Measurements from ENCODE around the gene CDH4. TPM values are rescaled to one million over a fixed set of nuclear protein-coding genes. Genes with fewer than 3 reads are reported as not detected.

Gene CDH4
- total RNA-seq, 1 experiment from 2014 or later, result 25.0 TPM

DNA sequence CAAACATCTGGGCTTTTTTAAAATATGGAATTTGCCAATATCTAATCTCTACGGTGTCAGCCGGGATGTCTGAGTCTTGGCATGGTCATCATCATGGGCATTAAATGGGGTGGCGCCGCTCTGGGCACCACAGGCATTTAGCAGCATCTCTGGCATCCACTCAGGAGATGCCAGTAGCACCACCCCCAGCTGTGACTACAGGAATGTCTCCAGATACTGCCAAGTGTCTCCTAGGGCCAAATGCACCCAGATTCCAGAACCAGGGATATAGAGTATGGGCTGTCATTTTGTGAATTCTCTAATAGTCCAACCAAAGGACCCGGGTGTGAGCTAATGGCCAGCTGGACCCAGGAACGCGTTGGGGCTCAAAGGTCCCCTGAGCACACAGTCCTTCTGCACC lies 452.6 kb downstream of the CDH4 start:
- no peaks in the 10 kb centered on the region for H3K9me3 Mint-ChIP-seq (ENCODE audit: unreplicated experiment)
- ChIA-PET POLR2A (interaction anchor here (1.4 kb wide), 1 partner anchor 17 kb away, joined by 3 read pairs; no protein-coding TSS in a partner anchor), CTCF (interaction anchor here (0.5 to 0.9 kb wide), 2 partner anchors 20 to 1672 kb away, joined by 3 read pairs; no protein-coding TSS in a partner anchor)
- no peak overlapping the region for H3K27ac Mint-ChIP-seq (ENCODE audit: low read depth, unreplicated experiment)
- no peaks in the 10 kb centered on the region for H3K4me1 Mint-ChIP-seq (ENCODE audit: insufficient read depth, unreplicated experiment)
- H3K36me3 Mint-ChIP-seq (ENCODE audit: insufficient read depth, unreplicated experiment), result no peaks in the 10 kb centered on the region
- no TSS peak for BruUV-seq (replicated peaks)
- TF ChIP-seq, protein P1, sequence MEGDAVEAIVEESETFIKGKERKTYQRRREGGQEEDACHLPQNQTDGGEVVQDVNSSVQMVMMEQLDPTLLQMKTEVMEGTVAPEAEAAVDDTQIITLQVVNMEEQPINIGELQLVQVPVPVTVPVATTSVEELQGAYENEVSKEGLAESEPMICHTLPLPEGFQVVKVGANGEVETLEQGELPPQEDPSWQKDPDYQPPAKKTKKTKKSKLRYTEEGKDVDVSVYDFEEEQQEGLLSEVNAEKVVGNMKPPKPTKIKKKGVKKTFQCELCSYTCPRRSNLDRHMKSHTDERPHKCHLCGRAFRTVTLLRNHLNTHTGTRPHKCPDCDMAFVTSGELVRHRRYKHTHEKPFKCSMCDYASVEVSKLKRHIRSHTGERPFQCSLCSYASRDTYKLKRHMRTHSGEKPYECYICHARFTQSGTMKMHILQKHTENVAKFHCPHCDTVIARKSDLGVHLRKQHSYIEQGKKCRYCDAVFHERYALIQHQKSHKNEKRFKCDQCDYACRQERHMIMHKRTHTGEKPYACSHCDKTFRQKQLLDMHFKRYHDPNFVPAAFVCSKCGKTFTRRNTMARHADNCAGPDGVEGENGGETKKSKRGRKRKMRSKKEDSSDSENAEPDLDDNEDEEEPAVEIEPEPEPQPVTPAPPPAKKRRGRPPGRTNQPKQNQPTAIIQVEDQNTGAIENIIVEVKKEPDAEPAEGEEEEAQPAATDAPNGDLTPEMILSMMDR (IDR thresholded peaks at IDR 0.05; ENCODE audit: unreplicated experiment), result no peak
- no peak overlapping the region for H3K4me3 Mint-ChIP-seq (ENCODE audit: unreplicated experiment)
- DNase-seq (ENCODE audit: unreplicated experiment), result no peak
- no peaks in the 10 kb centered on the region for H3K27me3 Mint-ChIP-seq (ENCODE audit: insufficient read depth, unreplicated experiment)
- intact Hi-C loops (cut with micrococcal nuclease), result no loop called here

DNA sequence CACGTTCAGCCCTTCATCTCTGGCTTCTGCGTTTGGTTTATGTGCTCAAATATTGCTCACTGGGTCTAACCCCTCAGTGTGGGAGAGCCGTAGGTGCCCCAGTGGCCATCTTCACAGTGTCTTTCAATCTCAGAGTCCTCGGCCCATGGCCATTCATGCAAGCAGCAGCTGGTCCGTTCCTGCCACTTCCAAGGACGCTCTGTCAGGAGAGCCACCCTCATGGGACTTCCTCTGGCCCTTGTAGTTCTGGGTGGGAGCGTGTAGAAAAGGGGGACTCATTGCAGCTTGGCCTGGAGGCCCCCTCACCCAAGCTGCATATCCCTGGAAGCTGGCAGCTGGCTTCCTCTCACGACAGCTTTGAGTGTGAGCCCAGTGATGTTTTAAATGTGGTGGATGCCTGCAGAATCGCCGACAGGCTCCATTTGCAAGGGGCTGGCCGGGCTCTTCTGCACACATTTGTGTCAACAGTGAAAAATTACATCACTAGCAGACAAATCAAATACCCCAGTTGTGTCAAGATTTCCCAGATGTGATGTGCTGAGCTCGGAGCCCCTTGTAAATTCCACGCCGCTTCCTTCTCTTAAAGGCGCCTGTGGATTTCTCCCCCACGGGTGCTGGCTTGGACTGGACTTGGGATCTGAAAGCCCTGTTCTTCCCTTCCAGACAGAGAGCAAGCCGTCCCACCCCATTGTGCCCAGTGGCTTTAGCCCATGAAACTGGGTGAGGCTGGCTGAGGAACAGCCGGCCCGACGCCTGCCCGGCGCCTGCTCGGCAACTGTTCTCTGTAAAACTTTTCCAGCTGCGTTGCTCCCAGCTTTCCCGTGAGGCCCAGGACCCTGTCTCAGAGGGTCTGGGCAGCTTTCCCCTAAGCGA lies 453.6 kb downstream of the CDH4 start:
- H3K36me3 Mint-ChIP-seq (ENCODE audit: insufficient read depth, unreplicated experiment), result no peaks in the 10 kb centered on the region
- intact Hi-C loops (cut with micrococcal nuclease), result no loop called here
- H3K27me3 Mint-ChIP-seq (ENCODE audit: insufficient read depth, unreplicated experiment), result no peaks in the 10 kb centered on the region
- TF ChIP-seq, protein P1 (IDR thresholded peaks at IDR 0.05; ENCODE audit: unreplicated experiment), result no peak
- ChIA-PET CTCF (interaction anchor here (0.5 to 0.7 kb wide), 2 partner anchors 10 to 1673 kb away, joined by 3 read pairs; no protein-coding TSS in a partner anchor), POLR2A (interaction anchor here (1.4 kb wide), 1 partner anchor 16 kb away, joined by 3 read pairs; no protein-coding TSS in a partner anchor)
- no peaks in the 10 kb centered on the region for H3K9me3 Mint-ChIP-seq (ENCODE audit: unreplicated experiment)
- DNase-seq (ENCODE audit: unreplicated experiment), result no peak
- no peak overlapping the region for H3K27ac Mint-ChIP-seq (ENCODE audit: low read depth, unreplicated experiment)
- H3K4me1 Mint-ChIP-seq (ENCODE audit: insufficient read depth, unreplicated experiment), result no peaks in the 10 kb centered on the region
- no peak overlapping the region for H3K4me3 Mint-ChIP-seq (ENCODE audit: unreplicated experiment)
- BruUV-seq (replicated peaks), result no TSS peak

DNA sequence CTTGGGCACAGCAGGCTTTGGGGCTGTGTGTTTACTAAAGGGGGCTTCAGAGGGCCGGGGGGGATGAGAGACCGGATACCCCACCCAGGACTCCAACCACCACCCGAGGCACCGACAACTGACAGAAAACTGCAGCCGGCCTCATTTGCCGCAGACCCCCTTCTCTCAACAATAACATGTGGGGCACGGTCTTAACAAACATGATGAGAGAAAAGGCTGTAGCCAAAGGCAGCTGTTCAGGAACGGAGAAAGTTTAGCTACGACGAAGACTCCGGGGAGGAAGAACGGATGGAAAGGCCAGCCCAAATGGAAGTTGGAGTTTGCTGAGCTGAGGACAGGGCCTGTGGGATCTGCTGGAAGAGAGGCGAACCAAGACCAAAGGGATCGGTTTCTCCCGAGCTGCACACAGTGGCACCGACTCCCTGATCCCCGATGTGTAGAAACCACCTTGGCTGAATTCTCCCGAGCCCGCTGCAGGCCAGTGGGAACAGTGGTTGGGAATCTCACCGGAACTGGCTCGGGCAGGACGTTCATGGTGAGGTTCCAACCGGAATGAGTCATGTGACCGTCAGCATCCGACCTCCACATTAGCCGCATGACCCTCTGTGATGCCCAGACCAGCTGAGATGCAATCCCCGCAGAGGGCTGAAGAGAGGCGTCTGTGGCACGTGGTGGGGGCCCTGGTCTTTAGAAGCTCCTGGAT lies 454.3 kb downstream of the CDH4 start:
- ChIA-PET CTCF (interaction anchor here (0.7 kb wide), 1 partner anchor 10 kb away, joined by 3 read pairs; no protein-coding TSS in a partner anchor), POLR2A (no interaction called here)
- H3K27ac Mint-ChIP-seq (ENCODE audit: low read depth, unreplicated experiment), result no peak overlapping the region
- H3K36me3 Mint-ChIP-seq (ENCODE audit: insufficient read depth, unreplicated experiment), result no peaks in the 10 kb centered on the region
- intact Hi-C loops (cut with micrococcal nuclease), result no loop called here
- H3K9me3 Mint-ChIP-seq (ENCODE audit: unreplicated experiment), result no peaks in the 10 kb centered on the region
- DNase-seq (ENCODE audit: unreplicated experiment), result no peak
- H3K27me3 Mint-ChIP-seq (ENCODE audit: insufficient read depth, unreplicated experiment), result no peaks in the 10 kb centered on the region
- TF ChIP-seq, protein P1 (IDR thresholded peaks at IDR 0.05; ENCODE audit: unreplicated experiment), result no peak
- no peak overlapping the region for H3K4me3 Mint-ChIP-seq (ENCODE audit: unreplicated experiment)
- BruUV-seq (replicated peaks), result no TSS peak
- H3K4me1 Mint-ChIP-seq (ENCODE audit: insufficient read depth, unreplicated experiment), result no peaks in the 10 kb centered on the region

DNA sequence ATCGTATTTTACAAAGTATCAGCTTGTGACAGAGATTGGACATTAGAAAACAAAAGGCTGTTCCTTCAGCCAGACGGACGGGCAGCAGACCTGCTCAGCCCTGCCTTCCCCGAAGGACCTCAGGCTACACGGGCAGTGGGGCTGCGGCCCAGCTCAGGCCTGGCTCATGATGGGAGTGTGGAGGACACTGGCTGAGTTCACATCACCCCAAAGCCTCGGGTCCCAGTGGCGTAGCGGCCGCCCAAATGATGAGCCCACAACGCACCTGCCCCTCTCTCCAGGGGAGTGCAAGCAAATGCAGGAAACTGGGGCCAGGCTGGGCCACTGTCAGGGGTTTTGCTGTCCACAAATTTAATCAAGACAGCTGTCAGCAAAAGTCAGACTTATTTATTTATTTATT lies 456.8 kb downstream of the CDH4 start:
- no peak for DNase-seq (ENCODE audit: unreplicated experiment)
- H3K27me3 Mint-ChIP-seq (ENCODE audit: insufficient read depth, unreplicated experiment), result no peaks in the 10 kb centered on the region
- CTCF ChIA-PET, result interaction anchor here (0.7 kb wide), 1 partner anchor 164 kb away, joined by 3 read pairs; no protein-coding TSS in a partner anchor
- no peaks in the 10 kb centered on the region for H3K36me3 Mint-ChIP-seq (ENCODE audit: insufficient read depth, unreplicated experiment)
- H3K27ac Mint-ChIP-seq (ENCODE audit: low read depth, unreplicated experiment), result no peak overlapping the region
- H3K4me3 Mint-ChIP-seq (ENCODE audit: unreplicated experiment), result no peak overlapping the region
- BruUV-seq (replicated peaks), result no TSS peak
- TF ChIP-seq, protein P1 (IDR thresholded peaks at IDR 0.05; ENCODE audit: unreplicated experiment), result no peak
- intact Hi-C loops (cut with micrococcal nuclease), result no loop called here
- H3K4me1 Mint-ChIP-seq (ENCODE audit: insufficient read depth, unreplicated experiment), result no peaks in the 10 kb centered on the region
- POLR2A ChIA-PET, result no interaction called here
- no peaks in the 10 kb centered on the region for H3K9me3 Mint-ChIP-seq (ENCODE audit: unreplicated experiment)

Measured in MCF 10A (cell line).